K562 treated with DMSO at 1 percent for 24 hours (cell line): ENCODE data around the gene DNMT3L. TPM values are rescaled to one million over a fixed set of nuclear protein-coding genes. Genes with fewer than 3 reads are reported as not detected.

ENCODE experiments used
- total RNA-seq: library from RNA; unstranded; fragments of 300-600 nt; gene quantifications from 2 replicates; pipeline ENCODE4 v1.2.3, GENCODE V29; 2022; ENCODE audit warnings: low read depth; ENCODE audit not compliant: insufficient read depth

The DNMT3L gene
- not detected in 2 replicates for total RNA-seq

GRCh38 chr21:44261675-44262295 is at the start of gene DNMT3L:
Gene DNMT3L, minus strand, starts transcription at chr21:44261897. Its CDS starts 638 bp downstream, at chr21:44261259.

GRCh38 chr21:44299458-44300261 is 38.0 kb upstream of the DNMT3L start, which contains the start of gene PFKL:
Gene PFKL, plus strand, starts transcription at chr21:44300053. Its CDS starts 53 bp downstream, at chr21:44300106.

GRCh38 chr21:44285138-44285992 is 23.7 kb upstream of the DNMT3L start, which contains the start of gene AIRE:
Gene AIRE, plus strand, starts transcription at chr21:44285876. Its CDS starts 131 bp downstream, at chr21:44286007.

GRCh38 chr21:44240842-44241241 is 20.9 kb downstream of the DNMT3L start, which contains the start of gene ICOSLG:
Gene ICOSLG, minus strand, starts transcription at chr21:44240943. Its CDS starts 126 bp downstream, at chr21:44240817.

Other genes with a start within 250 kb of the DNMT3L start
- gene TRAPPC10, start 249.6 kb downstream of the DNMT3L start, total RNA-seq = 19.1 and 20.2 TPM in 2 replicates
- gene PWP2, start 154.5 kb downstream of the DNMT3L start, total RNA-seq = 16.8 and 18.8 TPM in 2 replicates
- gene GATD3, start 128.2 kb downstream of the DNMT3L start, total RNA-seq = 80.2 and 87.1 TPM in 2 replicates
- gene ICOSLG, start 21.0 kb downstream of the DNMT3L start, total RNA-seq = 7.6 and 9.0 TPM in 2 replicates
- gene AIRE, start 24.0 kb upstream of the DNMT3L start, total RNA-seq = not detected in 2 replicates
- 175 and 200 TPM in 2 replicates for gene PFKL, start 38.2 kb upstream of the DNMT3L start, total RNA-seq
- 19.1 and 28.2 TPM in 2 replicates for gene CFAP410, start 77.5 kb upstream of the DNMT3L start, total RNA-seq
- gene TRPM2, start 91.7 kb upstream of the DNMT3L start, total RNA-seq = 3.2 and 4.5 TPM in 2 replicates
- gene LRRC3, start 193.6 kb upstream of the DNMT3L start, total RNA-seq = 0.13 and 0.21 TPM in 2 replicates